Measurements from ENCODE around the gene PCDH19.

The PCDH19 gene

GRCh38 chrX:100404851-100405250 is 5.2 kb downstream of the PCDH19 start:
- DNase-seq (ENCODE audit: low read depth): no peak

- no peak for DNase-seq (ENCODE audit: low read depth)
Measured at GRCh38 chrX:100395781-100396180, 14.3 kb downstream of the PCDH19 start.

- DNase-seq (ENCODE audit: low read depth): no peak
Measured at GRCh38 chrX:100381619-100382018, 28.5 kb downstream of the PCDH19 start.

- no peak for DNase-seq (ENCODE audit: low read depth)
Measured at GRCh38 chrX:100379388-100379986, 30.6 kb downstream of the PCDH19 start.

- DNase-seq (ENCODE audit: low read depth): no peak
Measured at GRCh38 chrX:100377826-100378225, 32.2 kb downstream of the PCDH19 start.

GRCh38 chrX:100376576-100376975 is 33.5 kb downstream of the PCDH19 start:
- DNase-seq (ENCODE audit: low read depth): no peak

- DNase-seq (ENCODE audit: low read depth): no peak
Measured at GRCh38 chrX:100373673-100374072, 36.4 kb downstream of the PCDH19 start.

- DNase-seq (ENCODE audit: low read depth): no peak
Measured at GRCh38 chrX:100368167-100368566, 41.9 kb downstream of the PCDH19 start.

- no peak for DNase-seq (ENCODE audit: low read depth)
Measured at GRCh38 chrX:100363896-100364295, 46.2 kb downstream of the PCDH19 start.

- no peak for DNase-seq (ENCODE audit: low read depth)
Measured at GRCh38 chrX:100358766-100359165, 51.3 kb downstream of the PCDH19 start.

GRCh38 chrX:100356351-100356896 is 53.6 kb downstream of the PCDH19 start:
- no peak for DNase-seq (ENCODE audit: low read depth)

- no peak for DNase-seq (ENCODE audit: low read depth)
Measured at GRCh38 chrX:100355680-100356079, 54.4 kb downstream of the PCDH19 start.

GRCh38 chrX:100353326-100353725 is 56.7 kb downstream of the PCDH19 start:
- no peak for DNase-seq (ENCODE audit: low read depth)

GRCh38 chrX:100350704-100351489 is 59.2 kb downstream of the PCDH19 start:
- DNase-seq (ENCODE audit: low read depth): no peak

- no peak for DNase-seq (ENCODE audit: low read depth)
Measured at GRCh38 chrX:100349391-100349790, 60.7 kb downstream of the PCDH19 start.

GRCh38 chrX:100341142-100341510 is 68.9 kb downstream of the PCDH19 start:
- no peak for DNase-seq (ENCODE audit: low read depth)

GRCh38 chrX:100340491-100341141 is 69.5 kb downstream of the PCDH19 start:
- no peak for DNase-seq (ENCODE audit: low read depth)

GRCh38 chrX:100328351-100328750 is 81.7 kb downstream of the PCDH19 start:
- no peak for DNase-seq (ENCODE audit: low read depth)

GRCh38 chrX:100319716-100320115 is 90.4 kb downstream of the PCDH19 start:
- DNase-seq (ENCODE audit: low read depth): no peak

GRCh38 chrX:100316987-100317386 is 93.1 kb downstream of the PCDH19 start:
- no peak for DNase-seq (ENCODE audit: low read depth)

GRCh38 chrX:100315566-100315965 is 94.5 kb downstream of the PCDH19 start:
- no peak for DNase-seq (ENCODE audit: low read depth)

GRCh38 chrX:100299559-100299958 is 110.5 kb downstream of the PCDH19 start:
- DNase-seq (ENCODE audit: low read depth): no peak

- no peak for DNase-seq (ENCODE audit: low read depth)
Measured at GRCh38 chrX:100297728-100298127, 112.3 kb downstream of the PCDH19 start.

All from stimulated activated CD8-positive, alpha-beta memory T cell treated with anti-CD3 and anti-CD28 coated beads, Interleukin-12 subunit alpha, Interleukin-12 subunit beta, amount 100 ng/mL, for 1 hour (primary cell).